ENCODE data around the gene TAX1BP3. TPM values are rescaled to one million over a fixed set of nuclear protein-coding genes. Genes with fewer than 3 reads are reported as not detected.

The TAX1BP3 gene
- total RNA-seq, 1 experiment from 2014 or later = 50.0 TPM

DNA sequence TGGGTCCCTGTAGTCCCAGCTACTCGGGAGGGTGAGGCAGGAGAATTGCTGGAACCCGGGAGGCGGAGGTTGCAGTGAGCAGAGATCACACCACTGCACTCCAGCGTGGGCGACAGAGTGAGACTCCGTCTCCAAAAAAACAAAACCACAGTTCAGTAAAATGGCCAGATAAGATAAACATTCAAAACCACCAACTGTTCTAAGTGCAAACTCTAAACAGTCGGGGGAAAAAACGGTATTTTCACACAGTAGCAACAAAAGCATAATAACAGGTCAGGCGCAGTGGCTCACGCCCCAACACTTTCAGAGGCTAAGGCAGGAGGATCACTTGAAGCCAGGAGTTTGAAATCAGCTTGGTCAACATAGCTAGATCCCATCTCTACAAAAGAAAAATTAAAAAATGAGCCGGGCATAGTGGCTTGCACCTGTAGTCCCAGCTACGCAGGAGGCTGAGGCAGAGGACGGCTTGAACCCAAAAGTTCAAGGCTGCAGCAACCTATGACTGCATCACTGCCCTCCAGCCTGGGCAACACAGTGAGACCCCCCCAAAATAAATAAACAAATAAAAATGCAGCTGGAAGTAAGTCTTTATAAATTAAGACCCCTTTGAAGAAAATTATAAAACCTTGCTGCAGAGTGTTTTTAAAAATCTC is 44.6 kb upstream of the TAX1BP3 start:
- POLR2A ChIA-PET = no interaction called here
- TF ChIP-seq EZH2 (IDR thresholded peaks at IDR 0.05) (no peak), ZFX (IDR thresholded peaks at IDR 0.05) (no peak), EGR1 (IDR thresholded peaks at IDR 0.05; ENCODE audit: low read depth) (no peak), JUND (IDR thresholded peaks at IDR 0.05) (no peak), ATF3 (IDR thresholded peaks at IDR 0.05) (no peak), SIN3A (IDR thresholded peaks at IDR 0.05; ENCODE audit: low read depth) (no peak), EZH2phosphoT487 (IDR thresholded peaks at IDR 0.05; ENCODE audit: borderline replicate concordance) (no peak)
- no TSS peak for BruUV-seq (replicated peaks)
- Histone ChIP-seq H4K20me1 (ENCODE audit: insufficient read depth) (no peaks in the 10 kb centered on the region; the same call in 1 of the 2 replicates), H3K9me3 (ENCODE audit: control insufficient read depth in 1 of 2, insufficient read depth in 1 of 2, low read depth in 1 of 2, low read length in 2 of 2) (no peaks in the 10 kb centered on the region), H3K9me2 (ENCODE audit: insufficient read depth) (no peaks in the 10 kb centered on the region), H3K4me3 (replicated peaks in 1 of 2; ENCODE audit: low read depth in 1 of 2, low read length in 2 of 2) (no peak overlapping the region), H3K27me3 (ENCODE audit: insufficient read depth, low read length) (no peaks in the 10 kb centered on the region), H3K4me2 (ENCODE audit: low read length) (no peak overlapping the region), H3K27ac (ENCODE audit: low read depth, low read length) (no peak overlapping the region), H3K4me1 (ENCODE audit: control insufficient read depth in 1 of 2, insufficient read depth in 2 of 2, low read length in 2 of 2) (peaks cover 0 to 4% of the 10 kb centered on the region in 2 experiments; a peak in 2 of 4 replicates), H2AFZ (ENCODE audit: low read depth, low read length, poor library complexity, severe bottlenecking) (no peak overlapping the region), H3K79me2 (ENCODE audit: insufficient read depth, low read length) (no peaks in the 10 kb centered on the region), H3K9ac (ENCODE audit: low read length) (no peak overlapping the region), H3K36me3 (ENCODE audit: control insufficient read depth in 1 of 2, insufficient read depth in 2 of 2, low read length in 2 of 2) (peaks cover 17% of the 10 kb centered on the region in 2 experiments; a peak in 3 of 4 replicates)
- DNase-seq (ENCODE audit: low read depth, low spot score) (no peak), ATAC-seq (no peak)
- CTCF ChIA-PET = no interaction called here
- RAD21 ChIA-PET (ENCODE audit: low non-redundant PET in 1 of 2, low total read pairs in 2 of 2, uncharacterized antibody in 2 of 2, unreplicated experiment in 2 of 2) = no interaction called here
- intact Hi-C loops (cut with micrococcal nuclease) = no loop called here

DNA sequence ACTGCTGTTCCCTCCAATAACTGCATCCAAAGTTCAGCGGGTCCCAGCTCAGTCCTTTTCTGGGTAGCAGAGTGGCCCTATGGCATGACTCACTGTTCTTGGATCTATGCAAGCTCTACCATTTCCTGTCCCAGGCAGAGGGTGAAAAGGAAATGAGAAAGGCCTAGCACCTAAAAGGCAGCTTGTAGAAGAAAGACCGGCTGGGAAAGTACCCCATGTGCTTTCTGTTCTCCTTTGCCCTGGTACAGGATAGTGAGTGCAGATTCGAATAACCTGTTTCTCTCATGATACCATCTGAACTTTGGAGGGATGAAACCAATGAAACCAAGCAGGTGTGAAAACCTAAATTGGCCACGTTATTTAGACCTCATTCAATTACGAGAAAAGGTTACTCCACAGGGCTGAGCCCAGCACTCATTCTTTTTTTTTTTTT is 42.6 kb upstream of the TAX1BP3 start:
- Histone ChIP-seq H3K27ac (ENCODE audit: low read depth, low read length) (no peak overlapping the region), H3K79me2 (ENCODE audit: insufficient read depth, low read length) (no peaks in the 10 kb centered on the region), H3K9ac (ENCODE audit: low read length) (no peak overlapping the region), H3K4me1 (ENCODE audit: control insufficient read depth in 1 of 2, insufficient read depth in 2 of 2, low read length in 2 of 2) (peaks cover 0 to 4% of the 10 kb centered on the region in 2 experiments; a peak in 2 of 4 replicates), H4K20me1 (ENCODE audit: insufficient read depth) (no peaks in the 10 kb centered on the region; the same call in 1 of the 2 replicates), H3K36me3 (ENCODE audit: control insufficient read depth in 1 of 2, insufficient read depth in 2 of 2, low read length in 2 of 2) (peaks cover 10 to 13% of the 10 kb centered on the region in 2 experiments; a peak in 3 of 4 replicates), H3K4me2 (ENCODE audit: low read length) (no peak overlapping the region), H3K4me3 (replicated peaks in 1 of 2; ENCODE audit: low read depth in 1 of 2, low read length in 2 of 2) (no peak overlapping the region), H2AFZ (ENCODE audit: low read depth, low read length, poor library complexity, severe bottlenecking) (no peak overlapping the region), H3K27me3 (ENCODE audit: insufficient read depth, low read length) (no peaks in the 10 kb centered on the region), H3K9me2 (ENCODE audit: insufficient read depth) (no peaks in the 10 kb centered on the region), H3K9me3 (ENCODE audit: control insufficient read depth in 1 of 2, insufficient read depth in 1 of 2, low read depth in 1 of 2, low read length in 2 of 2) (no peaks in the 10 kb centered on the region)
- POLR2A ChIA-PET = interaction anchor here (1.1 kb wide), 1 partner anchor 12 kb away, joined by 4 read pairs; the partner anchor contains the start of gene HASPIN
- CTCF ChIA-PET = interaction anchor here (2.1 kb wide), 1 partner anchor 27 kb away, joined by 6 read pairs; no protein-coding TSS in a partner anchor
- intact Hi-C loops (cut with micrococcal nuclease) = no loop called here
- no peak for DNase-seq (ENCODE audit: low read depth, low spot score)
- no TSS peak for BruUV-seq (replicated peaks)
- ATAC-seq = no peak
- RAD21 ChIA-PET (ENCODE audit: low non-redundant PET in 1 of 2, low total read pairs in 2 of 2, uncharacterized antibody in 2 of 2, unreplicated experiment in 2 of 2) = interaction anchor here in 1 of 2 experiments (0.7 kb wide), 1 partner anchor 11 kb away, joined by 5 read pairs; no protein-coding TSS in a partner anchor
- TF ChIP-seq ZFX (IDR thresholded peaks at IDR 0.05) = no peak
- no peak for TF ChIP-seq POLR2A (IDR thresholded peaks at IDR 0.05; ENCODE audit: borderline replicate concordance, extremely low read depth, insufficient read depth, insufficient read length)
- TF ChIP-seq, protein P1, sequence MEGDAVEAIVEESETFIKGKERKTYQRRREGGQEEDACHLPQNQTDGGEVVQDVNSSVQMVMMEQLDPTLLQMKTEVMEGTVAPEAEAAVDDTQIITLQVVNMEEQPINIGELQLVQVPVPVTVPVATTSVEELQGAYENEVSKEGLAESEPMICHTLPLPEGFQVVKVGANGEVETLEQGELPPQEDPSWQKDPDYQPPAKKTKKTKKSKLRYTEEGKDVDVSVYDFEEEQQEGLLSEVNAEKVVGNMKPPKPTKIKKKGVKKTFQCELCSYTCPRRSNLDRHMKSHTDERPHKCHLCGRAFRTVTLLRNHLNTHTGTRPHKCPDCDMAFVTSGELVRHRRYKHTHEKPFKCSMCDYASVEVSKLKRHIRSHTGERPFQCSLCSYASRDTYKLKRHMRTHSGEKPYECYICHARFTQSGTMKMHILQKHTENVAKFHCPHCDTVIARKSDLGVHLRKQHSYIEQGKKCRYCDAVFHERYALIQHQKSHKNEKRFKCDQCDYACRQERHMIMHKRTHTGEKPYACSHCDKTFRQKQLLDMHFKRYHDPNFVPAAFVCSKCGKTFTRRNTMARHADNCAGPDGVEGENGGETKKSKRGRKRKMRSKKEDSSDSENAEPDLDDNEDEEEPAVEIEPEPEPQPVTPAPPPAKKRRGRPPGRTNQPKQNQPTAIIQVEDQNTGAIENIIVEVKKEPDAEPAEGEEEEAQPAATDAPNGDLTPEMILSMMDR (IDR thresholded peaks at IDR 0.05 in 2 of 3, conservative IDR thresholded peaks at IDR 0.05 in 1 of 3; ENCODE audit: borderline replicate concordance in 1 of 3, insufficient read depth in 1 of 3, low read depth in 2 of 3, low read length in 2 of 3) = no peak
- no peak for TF ChIP-seq ATF3 (IDR thresholded peaks at IDR 0.05)
- TF ChIP-seq CEBPB (IDR thresholded peaks at IDR 0.05; ENCODE audit: low read depth) = no peak
- TF ChIP-seq JUND (IDR thresholded peaks at IDR 0.05) = no peak
- no peak for TF ChIP-seq ZBTB33 (IDR thresholded peaks at IDR 0.05; ENCODE audit: extremely low read depth, insufficient replicate concordance, low read length)
- no peak for TF ChIP-seq EZH2 (IDR thresholded peaks at IDR 0.05)
- TF ChIP-seq POLR2AphosphoS5 (IDR thresholded peaks at IDR 0.05; ENCODE audit: low read depth, low read length) = no peak
- TF ChIP-seq CBX3 (IDR thresholded peaks at IDR 0.05; ENCODE audit: low read depth) = no peak
